Transverse colon (tissue), 4 donors: Measurements from ENCODE around the gene SLC13A3. TPM values are rescaled to one million over a fixed set of nuclear protein-coding genes. Genes with fewer than 3 reads are reported as not detected.
A peak's percentile ranks its signal among the peaks of the same experiment; 100 is the strongest.

Source experiments
- DNase-seq: peaks from one replicate; pipeline ENCODE4 v3.0.0-alpha.2; 2019
- H3K27ac ChIP-seq, 4 donors: fragments of 200-600 bp; sonication (generic); 2 replicates each; pipeline ENCODE4 v1.5.1; 2016 to 2018; ENCODE audit warnings: inconsistent platforms in 4 of 4
- H3K27me3 ChIP-seq: fragments of 200-600 bp; sonication (generic); 2 replicates; pipeline ENCODE4 v1.5.1; 2017; ENCODE audit warnings: inconsistent platforms
- H3K36me3 ChIP-seq, 4 donors: fragments of 200-600 bp; sonication (generic); 2 replicates each; pipeline ENCODE4 v1.5.1; 2017 to 2019; ENCODE audit warnings: inconsistent platforms in 4 of 4
- H3K4me1 ChIP-seq, 4 donors: fragments of 200-600 bp; sonication (generic); 2 replicates each; pipeline ENCODE4 v1.5.1; 2017 to 2020; ENCODE audit warnings: inconsistent platforms in 4 of 4
- H3K4me3 ChIP-seq, 4 donors: fragments of 200-600 bp; sonication (generic); 1 replicate in 1 of 4; 2 replicates in 3 of 4; pipeline versions ENCODE4 v1.5.1 to v1.6.1; 2017 to 2019; ENCODE audit warnings: inconsistent platforms in 4 of 4
- H3K9me3 ChIP-seq, 2 donors: fragments of 200-600 bp; sonication (generic); 2 replicates each; pipeline ENCODE4 v1.5.1; 2017 to 2019; ENCODE audit warnings: inconsistent platforms in 2 of 2
- EP300 ChIP-seq: sonication (generic); formaldehyde crosslinking; IDR thresholded peaks from one replicate; pipeline ENCODE4 v1.6.1; 2017; ENCODE audit warnings: antibody characterized with exemption, low read depth
- POLR2A ChIP-seq: fragments of 450-650 bp; IDR thresholded peaks from one replicate; pipeline ENCODE4 v1.6.1; 2016; ENCODE audit warnings: antibody characterized with exemption, mild to moderate bottlenecking, moderate library complexity
- POLR2AphosphoS5 ChIP-seq, 3 donors: sonication (generic); formaldehyde crosslinking; IDR thresholded peaks; one replicate each; pipeline ENCODE4 v1.6.1; 2016; ENCODE audit warnings: antibody characterized with exemption in 3 of 3
- WGBS, 2 donors: methylation state at CpG; one replicate each; pipeline ENCODE4 v1.1.5; 2018; ENCODE audit warnings: low coverage in 1 of 2; 5-methylcytosine and 5-hydroxymethylcytosine counted together
- in situ Hi-C, 4 donors: fragments of 200-750 bp; cut with MboI; loops; one replicate each; pipeline versions ENCODE4 v1.15.0 to v1.15.1; 2017; ENCODE audit warnings: low sequenced_read_pairs in 3 of 4, low pct_ligation_motif_present in 1 of 4, low pct_unique_long_range_greater_than_20kb in 1 of 4
- intact Hi-C: fragments of 100-400 bp; cut with DNase I; formaldehyde crosslinking; loops from one replicate; pipeline ENCODE4 v1.15.1; 2023; ENCODE audit warnings: low total_unique reads
- total RNA-seq, 4 donors: library from RNA; depleted of rRNA; stranded (reverse); fragments of >200 nt; gene quantifications; one replicate each; pipeline ENCODE4 v1.1.0, GENCODE V29; 2016
- TF ChIP-seq, protein P1 (sequence below), 5 experiments: fragments of 200-600 bp in 3 of 5; fragments of 450-650 bp in 2 of 5; sonication (generic) in 3 of 5; IDR thresholded peaks; 1 replicate in 2 of 5; 2 replicates in 3 of 5; pipeline ENCODE4 v1.5.1; 2016 to 2017; ENCODE audit warnings: antibody characterized with exemption in 5 of 5, inconsistent platforms in 3 of 5, mild to moderate bottlenecking in 2 of 5, moderate library complexity in 1 of 5

The SLC13A3 gene
- total RNA-seq, 4 donors from 2014 or later, result 0.14 to 0.48 TPM; not detected in 2

DNA sequence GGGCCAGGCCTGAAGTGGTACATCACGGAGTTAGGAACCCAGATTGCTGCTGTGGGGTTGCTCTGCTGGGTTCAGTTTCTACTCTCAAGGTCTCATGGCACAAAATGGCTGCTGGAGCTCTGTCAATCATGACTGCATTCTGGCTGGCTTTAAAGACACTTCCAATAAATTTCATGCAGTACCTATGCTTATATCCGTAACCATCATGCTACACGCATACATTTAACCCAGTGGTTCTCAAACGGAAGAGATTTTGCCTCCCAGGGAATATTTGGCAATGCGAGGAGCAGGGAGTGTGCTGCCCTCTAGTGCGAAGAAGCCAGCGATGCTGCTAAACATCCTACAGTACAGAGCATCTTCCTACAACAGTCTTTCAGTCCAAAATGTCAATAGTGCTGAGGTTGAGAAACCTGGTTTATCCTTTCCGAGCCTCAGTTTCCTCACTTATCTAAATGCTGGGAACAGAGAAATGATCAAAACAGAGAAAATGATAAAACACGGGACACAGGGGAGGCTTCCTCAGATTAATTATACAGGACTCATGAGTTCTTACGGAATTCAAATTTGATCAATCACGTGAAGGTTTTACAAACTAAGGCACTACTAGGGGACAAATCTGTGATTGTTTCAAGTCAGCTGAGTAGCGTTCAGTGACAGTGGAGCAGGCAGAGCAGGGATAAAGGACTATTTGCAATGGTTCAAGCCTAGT is 48.5 kb upstream of the SLC13A3 start:
- WGBS, 2 donors, result 54 to 57% methylated on average over 9 to 12 of the region's 12 CpGs
- intact Hi-C loops, result no loop called here
- TF ChIP-seq POLR2AphosphoS5 (IDR thresholded peaks at IDR 0.05), result no peak
- TF ChIP-seq, protein P1, sequence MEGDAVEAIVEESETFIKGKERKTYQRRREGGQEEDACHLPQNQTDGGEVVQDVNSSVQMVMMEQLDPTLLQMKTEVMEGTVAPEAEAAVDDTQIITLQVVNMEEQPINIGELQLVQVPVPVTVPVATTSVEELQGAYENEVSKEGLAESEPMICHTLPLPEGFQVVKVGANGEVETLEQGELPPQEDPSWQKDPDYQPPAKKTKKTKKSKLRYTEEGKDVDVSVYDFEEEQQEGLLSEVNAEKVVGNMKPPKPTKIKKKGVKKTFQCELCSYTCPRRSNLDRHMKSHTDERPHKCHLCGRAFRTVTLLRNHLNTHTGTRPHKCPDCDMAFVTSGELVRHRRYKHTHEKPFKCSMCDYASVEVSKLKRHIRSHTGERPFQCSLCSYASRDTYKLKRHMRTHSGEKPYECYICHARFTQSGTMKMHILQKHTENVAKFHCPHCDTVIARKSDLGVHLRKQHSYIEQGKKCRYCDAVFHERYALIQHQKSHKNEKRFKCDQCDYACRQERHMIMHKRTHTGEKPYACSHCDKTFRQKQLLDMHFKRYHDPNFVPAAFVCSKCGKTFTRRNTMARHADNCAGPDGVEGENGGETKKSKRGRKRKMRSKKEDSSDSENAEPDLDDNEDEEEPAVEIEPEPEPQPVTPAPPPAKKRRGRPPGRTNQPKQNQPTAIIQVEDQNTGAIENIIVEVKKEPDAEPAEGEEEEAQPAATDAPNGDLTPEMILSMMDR (IDR thresholded peaks at IDR 0.05), result peak; percentile 27 to 37 (median 34)

DNA sequence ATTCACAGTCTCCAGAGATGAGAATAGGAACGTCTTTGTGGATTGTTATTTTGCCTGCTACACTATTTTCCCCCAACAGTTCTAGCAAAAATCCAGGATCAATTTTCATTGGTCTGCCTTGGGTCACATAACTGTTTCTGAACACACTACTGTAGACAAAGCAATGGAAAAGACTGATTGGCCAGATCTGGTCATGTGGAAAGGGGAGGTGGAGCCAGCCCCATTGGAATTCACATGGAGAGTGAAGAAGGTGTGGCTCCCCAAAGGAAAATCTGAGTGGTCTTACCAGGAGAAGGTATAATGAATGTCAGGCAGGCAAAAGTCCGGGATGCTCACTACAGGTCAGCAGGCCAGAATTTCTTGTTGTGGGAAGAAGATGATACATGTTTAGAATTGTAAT is 47.5 kb upstream of the SLC13A3 start:
- Histone ChIP-seq H3K4me3 (no peak overlapping the region), H3K36me3 (no peaks in the 10 kb centered on the region), H3K27ac (no peak overlapping the region), H3K9me3 (no peaks in the 10 kb centered on the region), H3K4me1 (no peaks in the 10 kb centered on the region), H3K27me3 (no peaks in the 10 kb centered on the region)
- TF ChIP-seq, protein P1 (IDR thresholded peaks at IDR 0.05), result no peak
- TF ChIP-seq POLR2A (no peak), EP300 (no peak), POLR2AphosphoS5 (IDR thresholded peaks at IDR 0.05) (no peak)
- no peak for DNase-seq
- in situ Hi-C loops (loop anchor here in 1 of 4 donors (25.0 kb wide), 1 partner anchor 186 kb away; the partner anchor contains the start of gene ZNF334), intact Hi-C loops (no loop called here)
- WGBS, 2 donors, result 86 to 88% methylated on average over 2 of the region's 2 CpGs

More for the DNA sequence above, 48.5 kb upstream of the SLC13A3 start:
- Histone ChIP-seq H3K27ac (no peak overlapping the region), H3K27me3 (no peaks in the 10 kb centered on the region), H3K36me3 (no peaks in the 10 kb centered on the region), H3K4me3 (no peak overlapping the region), H3K4me1 (no peaks in the 10 kb centered on the region), H3K9me3 (no peaks in the 10 kb centered on the region)
- in situ Hi-C loops, result loop anchor here in 1 of 4 donors (25.0 kb wide), 1 partner anchor 188 kb away; the partner anchor contains the start of gene ZNF334
- DNase-seq, result no peak

DNA sequence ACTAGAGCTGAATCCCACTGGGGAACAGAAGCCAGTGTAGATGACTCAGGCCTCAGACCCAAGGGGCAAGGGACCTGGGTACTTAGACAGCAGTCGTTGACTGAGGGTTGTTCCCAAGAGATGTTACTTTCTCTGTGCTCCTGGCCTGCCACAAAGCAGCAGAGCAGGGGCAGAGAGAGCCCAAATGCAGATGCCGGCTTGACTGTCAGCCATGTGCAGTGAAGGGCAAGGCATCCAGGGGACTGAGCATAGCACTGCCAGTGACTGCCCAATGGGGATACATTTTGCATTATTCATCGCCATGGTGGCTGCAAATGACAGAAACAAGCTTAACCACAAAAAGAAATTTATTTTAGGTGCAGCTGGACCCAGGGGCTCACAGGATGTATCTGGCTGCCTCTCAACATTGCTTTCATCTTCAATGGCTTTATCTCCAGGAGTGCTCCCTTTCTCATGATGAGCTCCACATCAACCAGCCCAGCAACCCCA is 45.6 kb upstream of the SLC13A3 start:
- intact Hi-C loops (no loop called here), in situ Hi-C loops (loop anchor here in 1 of 4 donors (25.0 kb wide), 1 partner anchor 185 kb away; the partner anchor contains the start of gene ZNF334)
- no peak for DNase-seq

DNA sequence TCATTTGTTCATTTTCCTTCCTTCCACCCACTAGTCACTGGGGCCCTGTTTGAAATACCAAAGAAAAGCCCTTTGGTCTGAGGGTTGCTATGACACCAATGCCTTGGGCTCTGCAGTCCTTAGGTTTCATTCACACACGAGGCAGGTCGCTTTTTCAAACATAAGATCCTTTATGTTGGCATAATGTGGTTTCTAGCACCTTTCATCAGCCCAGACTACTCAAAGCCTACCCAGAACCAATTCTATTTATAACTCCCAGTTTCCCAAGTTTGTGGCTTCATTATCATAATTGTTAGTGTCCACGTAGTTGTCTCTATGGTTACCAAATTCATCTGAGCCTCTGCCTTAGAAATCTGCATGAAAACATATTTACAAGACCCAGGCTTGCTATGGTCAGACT is 44.6 kb upstream of the SLC13A3 start:
- Histone ChIP-seq H3K9me3 (no peaks in the 10 kb centered on the region), H3K4me3 (no peak overlapping the region), H3K27ac (no peak overlapping the region), H3K36me3 (no peaks in the 10 kb centered on the region), H3K27me3 (no peaks in the 10 kb centered on the region), H3K4me1 (no peaks in the 10 kb centered on the region)
- intact Hi-C loops, result no loop called here
- TF ChIP-seq, protein P1 (IDR thresholded peaks at IDR 0.05), result no peak
- TF ChIP-seq EP300, result no peak
- no peak for TF ChIP-seq POLR2AphosphoS5 (IDR thresholded peaks at IDR 0.05)
- no peak for TF ChIP-seq POLR2A
- DNase-seq, result no peak
- in situ Hi-C loops, result loop anchor here in 1 of 4 donors (25.0 kb wide), 1 partner anchor 184 kb away; the partner anchor contains the start of gene ZNF334
- 11 to 51% methylated on average over 1 to 3 of the region's 3 CpGs for WGBS, 2 donors

More for the DNA sequence above, 45.6 kb upstream of the SLC13A3 start:
- no peaks in the 10 kb centered on the region for H3K4me1 ChIP-seq
- H3K27ac ChIP-seq, result no peak overlapping the region
- no peaks in the 10 kb centered on the region for H3K9me3 ChIP-seq
- 70 to 83% methylated on average over 1 to 3 of the region's 3 CpGs for WGBS, 2 donors
- TF ChIP-seq, protein P1 (IDR thresholded peaks at IDR 0.05), result no peak
- TF ChIP-seq POLR2A, result no peak
- no peak for TF ChIP-seq EP300
- no peak for TF ChIP-seq POLR2AphosphoS5 (IDR thresholded peaks at IDR 0.05)
- H3K36me3 ChIP-seq, result no peaks in the 10 kb centered on the region
- no peaks in the 10 kb centered on the region for H3K27me3 ChIP-seq
- H3K4me3 ChIP-seq, result no peak overlapping the region
